Calu3 (cell line): ENCODE data around the gene NEIL1. TPM values are rescaled to one million over a fixed set of nuclear protein-coding genes. Genes with fewer than 3 reads are reported as not detected.

ENCODE experiments used
- BruUV-seq: library from RNA; stranded (reverse); fragments of 400-500 nt; replicated peaks from 2 replicates; lab custom pipeline; 2021; lab: Mats Ljungman, UMichigan
- CTCF ChIA-PET: fragments of 300-600 bp; sonication (Branson Sonifier 250); formaldehyde crosslinking; loops from one replicate; lab custom pipeline; 2022; ENCODE audit warnings: antibody characterized with exemption; lab: Charles Lee
- DNase-seq: peaks from one replicate; pipeline ENCODE4 v3.0.0; 2022
- H3K27ac Mint-ChIP-seq: one replicate; pipeline ENCODE4 v1.8.0; 2022; ENCODE audit warnings: mixed read lengths; ENCODE audit not compliant: unreplicated experiment
- H3K27me3 Mint-ChIP-seq: one replicate; pipeline ENCODE4 v1.8.0; 2022; ENCODE audit warnings: mixed read lengths; ENCODE audit not compliant: unreplicated experiment
- H3K36me3 Mint-ChIP-seq: one replicate; pipeline ENCODE4 v1.8.0; 2022; ENCODE audit warnings: mild to moderate bottlenecking, moderate library complexity, mixed read lengths; ENCODE audit not compliant: insufficient read depth, unreplicated experiment
- H3K4me1 Mint-ChIP-seq: one replicate; pipeline ENCODE4 v1.8.0; 2022; ENCODE audit warnings: mild to moderate bottlenecking, low read depth, mixed read lengths; ENCODE audit not compliant: unreplicated experiment
- H3K4me3 Mint-ChIP-seq: one replicate; pipeline ENCODE4 v1.8.0; 2022; ENCODE audit warnings: mild to moderate bottlenecking, low read depth, moderate library complexity, mixed read lengths; ENCODE audit not compliant: unreplicated experiment
- H3K9me3 Mint-ChIP-seq: one replicate; pipeline ENCODE4 v1.8.0; 2022; ENCODE audit warnings: low read depth, mixed read lengths; ENCODE audit not compliant: unreplicated experiment
- intact Hi-C: fragments of 100-400 bp; cut with micrococcal nuclease; formaldehyde crosslinking; loops from one replicate; pipeline ENCODE4 v1.10.0; 2022; ENCODE audit not compliant: unreplicated experiment
- microRNA-seq: library from miRNA; unstranded; fragments of <30 nt; microRNA quantifications from one replicate; pipeline ENCODE4 v1.2.0, GENCODE V29; 2022
- total RNA-seq: library from RNA; stranded (reverse); gene quantifications from 2 replicates; pipeline ENCODE4 v1.2.3, GENCODE V29; 2022
- TF ChIP-seq, protein P1 (sequence below): fragments of 200-600 bp; IDR thresholded peaks from one replicate; pipeline ENCODE4 v1.8.0; 2022; ENCODE audit warnings: antibody characterized with exemption; ENCODE audit not compliant: unreplicated experiment

The NEIL1 gene
- total RNA-seq, 1 experiment from 2014 or later: 13.2 TPM

DNA sequence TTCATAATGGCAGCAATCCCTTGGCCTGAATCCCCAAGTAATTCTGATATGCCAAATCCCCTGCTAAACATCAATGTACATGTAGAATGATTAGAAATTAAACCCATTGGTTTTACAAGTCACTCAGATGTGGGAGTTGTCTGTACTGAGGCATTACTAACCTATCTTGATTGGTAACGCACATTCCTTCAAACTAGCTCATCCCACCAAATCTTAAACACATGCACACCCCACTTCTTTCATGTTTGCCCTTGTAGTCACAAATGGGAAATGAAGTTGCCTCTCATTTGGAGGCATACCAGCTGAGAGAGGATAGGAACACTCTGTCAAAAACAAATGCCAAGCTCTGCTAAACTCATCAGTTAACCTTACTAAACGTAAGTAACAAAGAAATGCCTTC is 50.7 kb downstream of the NEIL1 start:
- no TSS peak for BruUV-seq
- TF ChIP-seq, protein P1, sequence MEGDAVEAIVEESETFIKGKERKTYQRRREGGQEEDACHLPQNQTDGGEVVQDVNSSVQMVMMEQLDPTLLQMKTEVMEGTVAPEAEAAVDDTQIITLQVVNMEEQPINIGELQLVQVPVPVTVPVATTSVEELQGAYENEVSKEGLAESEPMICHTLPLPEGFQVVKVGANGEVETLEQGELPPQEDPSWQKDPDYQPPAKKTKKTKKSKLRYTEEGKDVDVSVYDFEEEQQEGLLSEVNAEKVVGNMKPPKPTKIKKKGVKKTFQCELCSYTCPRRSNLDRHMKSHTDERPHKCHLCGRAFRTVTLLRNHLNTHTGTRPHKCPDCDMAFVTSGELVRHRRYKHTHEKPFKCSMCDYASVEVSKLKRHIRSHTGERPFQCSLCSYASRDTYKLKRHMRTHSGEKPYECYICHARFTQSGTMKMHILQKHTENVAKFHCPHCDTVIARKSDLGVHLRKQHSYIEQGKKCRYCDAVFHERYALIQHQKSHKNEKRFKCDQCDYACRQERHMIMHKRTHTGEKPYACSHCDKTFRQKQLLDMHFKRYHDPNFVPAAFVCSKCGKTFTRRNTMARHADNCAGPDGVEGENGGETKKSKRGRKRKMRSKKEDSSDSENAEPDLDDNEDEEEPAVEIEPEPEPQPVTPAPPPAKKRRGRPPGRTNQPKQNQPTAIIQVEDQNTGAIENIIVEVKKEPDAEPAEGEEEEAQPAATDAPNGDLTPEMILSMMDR: no peak
- H3K4me1 Mint-ChIP-seq: no peaks in the 10 kb centered on the region
- H3K9me3 Mint-ChIP-seq: no peaks in the 10 kb centered on the region
- H3K27ac Mint-ChIP-seq: no peak overlapping the region
- peaks cover 49% of the 10 kb centered on the region for H3K36me3 Mint-ChIP-seq
- no peaks in the 10 kb centered on the region for H3K27me3 Mint-ChIP-seq
- CTCF ChIA-PET: no interaction called here
- no peak overlapping the region for H3K4me3 Mint-ChIP-seq
- DNase-seq: no peak
- intact Hi-C loops: no loop called here

DNA sequence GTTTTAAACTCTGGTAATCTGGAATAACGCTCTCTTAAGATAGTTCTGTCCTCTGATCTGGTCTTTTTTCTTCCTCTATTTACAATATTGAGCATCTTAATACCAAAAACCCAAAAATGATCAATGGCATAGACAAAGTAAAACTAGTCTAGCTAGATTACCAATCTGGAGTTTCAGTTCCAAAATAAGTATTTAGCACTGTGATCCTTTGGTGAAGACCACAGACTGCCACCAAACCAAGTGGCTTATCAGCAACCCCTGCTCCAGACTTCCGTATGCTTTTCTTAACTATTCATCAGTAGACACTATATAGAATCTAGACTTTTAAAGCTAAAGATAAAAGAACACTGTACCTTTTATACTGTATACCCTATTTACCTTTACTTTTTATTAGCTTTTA is 57.1 kb downstream of the NEIL1 start:
- Mint-ChIP-seq H3K9me3 (no peaks in the 10 kb centered on the region), H3K27ac (no peak overlapping the region), H3K4me1 (no peaks in the 10 kb centered on the region), H3K27me3 (no peaks in the 10 kb centered on the region), H3K36me3 (peaks cover 70% of the 10 kb centered on the region), H3K4me3 (no peak overlapping the region)
- no peak for DNase-seq
- intact Hi-C loops: no loop called here
- TF ChIP-seq, protein P1: no peak
- CTCF ChIA-PET: no interaction called here
- BruUV-seq: no TSS peak

Small RNAs within 50 kb of the gene (microRNA-seq; reads per million reads assigned to microRNA genes)
- not detected for gene MIR631

Other genes with a start within 250 kb of the NEIL1 start
- gene C15orf39, start 145.2 kb upstream of the NEIL1 start, total RNA-seq: 77.2 and 86.5 TPM in 2 replicates
- gene GOLGA6C, start 88.7 kb upstream of the NEIL1 start, total RNA-seq: not detected in 2 replicates
- 0.27 TPM in 1 of 2 replicates, not detected in the other for gene GOLGA6D, start 64.2 kb upstream of the NEIL1 start, total RNA-seq
- gene COMMD4, start 11.0 kb upstream of the NEIL1 start, total RNA-seq: 109 TPM in 2 replicates
- 239 and 243 TPM in 2 replicates for gene MAN2C1, start 21.6 kb downstream of the NEIL1 start, total RNA-seq
- gene SIN3A, start 104.7 kb downstream of the NEIL1 start, total RNA-seq: 91.4 and 97.6 TPM in 2 replicates
- gene PTPN9, start 232.3 kb downstream of the NEIL1 start, total RNA-seq: 30.8 and 31.1 TPM in 2 replicates